Hepatocyte (in vitro differentiated cells): ENCODE results near the gene MRPL14.

ENCODE experiments used
- CTCF ChIP-seq: fragments of 200-600 bp; sonication (generic); IDR thresholded peaks from 2 replicates; pipeline ENCODE4 v1.5.1; 2016; ENCODE audit warnings: antibody characterized with exemption, mild to moderate bottlenecking; ENCODE audit not compliant: poor library complexity
- EZH2 ChIP-seq: fragments of 200-600 bp; sonication (generic); IDR thresholded peaks from 2 replicates; pipeline ENCODE4 v1.6.1; 2016; ENCODE audit warnings: antibody characterized with exemption, mild to moderate bottlenecking, borderline replicate concordance

DNA sequence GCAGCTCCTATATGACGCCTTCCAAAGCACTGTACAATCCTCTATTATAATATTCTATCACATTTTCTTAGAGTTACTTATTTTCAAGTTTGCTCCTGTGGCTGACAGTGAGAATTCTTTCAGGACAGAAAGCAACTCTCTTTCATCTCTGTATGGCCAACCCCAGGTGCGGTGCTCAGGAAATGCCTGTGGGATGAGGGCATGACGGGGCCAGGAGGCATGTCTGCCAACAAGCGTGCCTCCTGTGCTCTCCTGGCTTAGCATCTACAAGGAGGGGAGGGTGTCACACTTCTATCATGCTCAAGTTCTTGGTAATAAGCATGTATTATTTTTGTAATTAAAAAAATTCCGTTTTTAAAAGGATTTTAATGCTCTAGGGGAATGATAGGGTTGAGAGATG lies 11.4 kb downstream of the MRPL14 start:
- TF ChIP-seq CTCF = no peak
- no peak for TF ChIP-seq EZH2
